Activated T-helper 1 cell treated with anti-CD3 and anti-CD28 coated beads, Interleukin-2, amount 50 U/mL, for 16 hours (primary cell): Measurements from ENCODE around the gene GPR132.

Source experiments
- DNase-seq, 2 donors: peaks; one replicate each; pipeline ENCODE4 v3.0.0-alpha.2; 2020; ENCODE audit warnings: low read depth in 1 of 2, low spot score in 1 of 2

The GPR132 gene

DNA sequence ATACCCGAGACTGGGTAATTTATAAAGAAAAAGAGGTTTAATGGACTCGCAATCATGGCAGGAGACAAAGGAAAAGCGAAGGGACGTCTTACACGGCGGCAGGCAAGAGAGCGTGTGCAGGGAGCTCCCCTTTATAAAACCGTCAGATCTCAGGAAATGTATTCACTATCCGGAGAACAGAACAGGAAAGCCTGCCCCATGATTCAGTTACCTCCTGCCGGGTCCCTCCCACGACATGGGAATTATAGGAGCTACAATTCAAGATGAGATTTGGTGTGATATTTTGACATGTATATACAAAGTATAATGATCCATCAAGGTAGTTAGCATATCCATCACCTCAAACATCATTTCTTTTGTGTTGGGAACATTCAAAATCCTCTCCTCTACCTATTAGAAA is 42.1 kb downstream of the GPR132 start:
- DNase-seq, result no peak

DNA sequence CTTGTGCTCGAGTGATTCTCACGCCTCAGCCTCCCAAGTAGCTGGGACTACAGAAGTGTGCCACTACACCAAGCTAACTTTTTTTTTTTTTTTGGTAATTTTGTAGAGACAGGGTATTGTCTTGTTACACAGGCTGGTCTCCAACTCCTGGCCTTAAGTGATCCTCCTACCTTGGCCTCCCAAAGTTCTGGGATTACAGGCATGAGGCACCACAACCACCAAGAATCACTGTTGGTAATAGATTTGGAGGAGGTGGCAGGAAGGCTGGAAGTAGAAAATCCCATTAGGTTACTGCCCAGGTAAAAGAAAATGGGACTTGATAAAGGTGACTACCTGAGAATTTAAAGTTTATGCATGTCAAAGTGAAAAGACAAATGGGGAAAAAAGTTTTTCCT is 43.0 kb downstream of the GPR132 start:
- DNase-seq, result no peak

DNA sequence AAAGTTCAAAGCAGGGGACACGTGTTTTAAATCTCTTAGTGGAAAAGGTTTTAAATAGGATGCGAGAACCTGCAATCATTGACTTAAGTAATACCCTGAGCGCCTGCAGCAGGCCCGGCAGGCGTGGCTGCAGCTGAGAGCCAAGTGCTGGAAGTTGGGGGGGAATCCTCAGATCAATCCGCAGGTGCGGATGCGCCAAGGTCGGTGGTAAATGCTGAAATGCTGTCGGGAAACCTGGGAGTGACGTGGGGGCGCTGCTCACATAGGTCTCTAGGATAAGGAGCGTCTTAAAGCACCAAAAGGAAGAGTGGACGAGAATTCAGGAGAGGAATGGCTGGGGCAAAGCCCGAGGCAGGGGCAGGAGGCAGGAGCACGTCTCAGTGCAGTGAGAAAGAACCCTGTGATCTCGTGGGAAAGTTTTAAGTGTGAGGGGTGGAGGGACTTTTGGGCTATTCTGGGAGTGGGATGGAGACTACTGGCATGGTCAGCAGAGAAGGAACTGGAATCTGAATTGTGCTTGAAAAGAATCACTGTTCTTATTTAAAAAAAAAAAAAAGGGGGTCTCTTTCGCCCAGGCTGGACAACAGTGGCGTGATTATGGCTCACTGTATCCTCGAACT is 43.5 kb downstream of the GPR132 start:
- no peak for DNase-seq

DNA sequence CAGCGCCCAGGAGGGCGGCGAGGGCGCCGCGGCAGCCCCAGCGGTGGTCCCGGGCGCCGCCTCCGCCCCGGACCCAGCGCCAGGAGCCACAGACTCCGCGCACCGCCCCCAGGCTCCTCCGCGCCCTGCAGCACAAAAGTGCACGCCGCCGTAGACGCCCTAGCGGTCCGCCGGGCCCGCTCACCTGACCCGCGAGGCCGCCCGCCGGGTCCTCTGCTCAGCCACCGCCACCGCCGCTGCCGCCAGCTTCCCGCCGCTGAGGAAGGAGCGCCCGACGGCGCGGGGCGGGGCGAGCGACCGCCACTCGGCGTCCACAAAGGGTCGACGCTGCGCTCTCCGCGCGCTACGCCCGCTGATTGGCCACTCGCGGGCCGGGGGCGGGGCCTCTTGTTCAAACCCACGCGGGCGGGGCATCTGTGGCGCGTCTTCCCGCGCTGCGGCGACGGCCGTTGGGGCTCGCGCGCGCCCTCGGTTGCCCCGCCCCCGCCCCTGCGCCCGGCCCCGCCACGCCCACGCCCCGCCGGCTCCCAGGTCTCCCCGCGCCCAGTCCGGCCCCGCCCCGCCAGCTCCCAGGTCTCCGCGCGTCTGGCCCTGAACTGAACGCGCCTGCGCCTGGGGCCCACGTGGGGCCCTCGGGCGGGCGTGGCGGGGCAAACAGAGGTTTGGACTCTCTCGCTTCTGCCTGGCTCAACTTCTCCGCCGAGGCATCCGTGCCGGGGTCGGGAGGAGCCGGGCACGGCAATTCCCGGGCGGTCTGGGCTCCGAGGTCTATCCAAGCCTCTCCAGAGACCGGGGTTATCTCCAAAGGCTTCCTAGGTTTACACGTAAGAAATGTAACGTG is 44.2 kb downstream of the GPR132 start, which contains the start of gene CDCA4:
TSS of gene CDCA4 (minus strand) at position 269 of the 841 bp plus-strand sequence. CDS start 9,154 bp downstream, outside the sequence.
- DNase-seq, result peak; percentile 92 to 97

DNA sequence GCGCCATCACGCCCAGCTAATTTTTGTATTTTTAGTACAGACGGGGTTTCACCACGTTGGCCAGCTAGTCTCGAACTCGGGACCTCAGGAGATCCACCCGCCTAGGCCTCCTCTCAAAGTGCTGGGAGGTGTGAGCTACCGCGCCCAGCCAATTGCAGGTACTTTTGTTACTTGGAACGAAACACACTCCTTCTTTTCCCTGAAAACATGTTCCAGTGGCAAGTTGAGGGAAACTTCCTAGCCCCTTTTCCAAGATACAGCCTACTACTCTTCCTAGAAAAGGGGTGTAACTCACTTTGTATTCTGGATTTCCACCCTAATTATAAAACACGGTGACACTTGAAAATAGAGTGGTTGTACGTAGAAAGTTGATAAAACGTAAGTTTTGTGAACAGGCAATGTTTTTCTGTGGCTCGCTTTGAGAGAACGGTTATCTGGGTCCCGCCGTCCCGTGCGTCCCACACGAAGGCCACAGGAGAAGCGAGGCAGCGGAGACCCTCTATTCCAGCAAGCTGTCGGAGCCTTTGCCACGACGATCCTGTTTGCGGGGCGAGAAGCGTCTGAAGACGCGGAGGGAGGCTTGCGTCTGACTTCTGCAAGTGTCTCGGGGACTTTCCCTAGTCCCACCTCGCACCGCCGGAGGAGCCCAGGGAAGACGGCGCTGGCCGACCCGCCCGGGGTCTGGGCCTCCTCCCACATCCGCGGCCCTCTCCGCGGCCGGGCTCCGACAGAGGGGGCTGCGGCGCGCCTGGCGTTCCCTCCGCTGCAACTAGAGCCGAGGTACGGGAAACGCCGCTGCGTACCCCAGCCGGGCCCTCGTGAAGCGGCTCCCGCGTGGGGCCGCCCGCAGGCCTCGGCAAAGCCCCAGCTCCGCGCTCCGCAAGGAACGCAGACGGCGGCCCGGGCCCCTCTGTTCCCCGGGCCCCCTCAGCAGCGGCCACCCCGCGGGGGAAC is 45.1 kb downstream of the GPR132 start:
- peak; percentile 35 to 50 for DNase-seq

DNA sequence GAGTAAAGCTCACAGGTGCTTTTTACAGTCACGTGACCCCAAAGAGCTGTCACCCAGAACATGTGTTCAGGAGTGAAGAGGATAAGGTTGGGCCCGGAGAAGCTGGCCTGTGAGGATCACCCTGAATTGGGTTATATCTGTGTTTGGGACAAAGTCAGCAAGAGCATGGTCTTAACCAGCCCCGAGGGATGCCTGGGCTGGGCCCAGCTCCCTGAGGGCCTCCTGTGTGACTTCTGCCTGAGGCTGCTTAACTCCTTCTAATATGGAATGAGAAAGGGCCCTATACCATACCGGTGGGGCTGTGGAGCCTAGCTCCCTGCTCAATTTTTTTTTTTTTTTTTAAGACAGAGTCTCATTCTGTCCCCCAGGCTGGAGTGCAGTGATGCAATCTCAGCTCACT is 46.8 kb downstream of the GPR132 start:
- no peak for DNase-seq

DNA sequence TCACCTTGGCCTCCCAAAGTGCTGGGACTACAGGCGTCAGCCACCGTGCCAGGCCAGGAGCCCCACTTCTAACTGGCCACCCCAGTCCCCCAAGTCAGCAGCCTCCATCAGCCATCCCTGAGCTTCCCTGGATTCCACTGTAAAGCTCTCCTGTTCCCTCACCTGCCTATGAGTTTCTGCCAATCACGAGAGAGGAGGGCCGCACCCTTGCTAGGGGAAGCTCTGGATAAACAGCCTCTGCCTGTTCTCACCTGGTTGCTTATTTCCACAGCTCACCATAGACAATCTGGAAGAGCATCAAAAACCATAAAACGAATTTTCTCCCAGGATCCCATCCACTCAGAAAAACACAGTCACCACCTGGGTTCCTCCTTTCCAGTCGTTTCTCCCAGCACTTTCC is 49.3 kb downstream of the GPR132 start:
- DNase-seq, result no peak

DNA sequence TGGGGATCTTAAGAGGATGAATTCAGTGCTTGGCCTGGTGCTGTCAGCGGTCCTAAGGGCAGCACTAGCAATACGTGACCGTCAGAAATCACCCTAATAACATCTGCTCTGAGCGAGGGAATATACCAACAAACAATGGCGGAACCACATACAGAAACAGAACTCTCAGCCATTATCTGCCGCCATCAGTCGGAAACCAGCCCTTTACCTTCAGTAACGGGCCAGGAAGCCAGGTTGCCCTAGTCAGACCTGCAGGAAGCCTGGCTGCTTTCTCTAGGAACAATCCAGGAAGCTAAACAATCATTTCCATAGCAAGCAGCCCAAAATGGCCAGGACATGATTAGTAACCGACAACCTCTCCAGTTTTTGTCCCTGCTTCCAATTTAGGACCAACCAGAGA is 50.0 kb downstream of the GPR132 start:
- no peak for DNase-seq

DNA sequence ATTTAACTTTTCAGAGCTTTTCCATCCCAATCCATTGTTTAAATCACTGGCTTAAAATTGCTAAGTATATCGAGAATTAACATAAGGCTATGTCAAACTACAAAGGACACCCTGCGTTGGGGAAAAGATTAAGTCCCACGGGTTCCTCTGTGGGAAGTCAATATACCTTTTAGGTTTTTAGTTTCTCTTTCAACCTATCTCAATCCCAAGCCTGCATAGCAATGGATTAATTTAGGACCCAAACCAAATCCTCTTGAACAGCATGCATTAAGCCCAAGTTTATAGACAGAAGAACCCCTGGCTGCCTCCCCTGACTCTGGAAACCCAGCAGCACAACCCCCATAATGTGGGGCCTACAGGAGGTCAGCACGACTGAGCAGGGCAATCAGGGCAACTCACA is 50.6 kb downstream of the GPR132 start:
- no peak for DNase-seq

DNA sequence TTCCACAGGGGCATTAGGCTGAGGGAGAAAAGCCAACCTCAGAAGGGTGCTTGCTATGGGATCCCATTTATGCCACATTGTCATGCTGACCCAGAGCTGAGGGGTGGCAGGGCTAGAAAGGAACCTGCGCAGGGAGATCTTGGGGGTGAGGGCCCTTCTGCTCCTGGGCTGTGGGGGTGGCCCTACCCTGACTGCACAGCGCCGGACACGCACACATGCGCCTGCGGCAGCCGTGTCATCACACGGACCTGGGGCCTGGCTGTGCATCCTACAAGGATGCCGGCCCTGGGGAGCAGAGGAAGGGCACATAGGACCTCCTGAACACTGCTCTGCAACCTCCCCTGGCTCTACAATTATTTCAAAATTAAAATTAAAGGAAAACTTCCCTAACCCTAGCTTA is 51.2 kb downstream of the GPR132 start:
- DNase-seq, result no peak

DNA sequence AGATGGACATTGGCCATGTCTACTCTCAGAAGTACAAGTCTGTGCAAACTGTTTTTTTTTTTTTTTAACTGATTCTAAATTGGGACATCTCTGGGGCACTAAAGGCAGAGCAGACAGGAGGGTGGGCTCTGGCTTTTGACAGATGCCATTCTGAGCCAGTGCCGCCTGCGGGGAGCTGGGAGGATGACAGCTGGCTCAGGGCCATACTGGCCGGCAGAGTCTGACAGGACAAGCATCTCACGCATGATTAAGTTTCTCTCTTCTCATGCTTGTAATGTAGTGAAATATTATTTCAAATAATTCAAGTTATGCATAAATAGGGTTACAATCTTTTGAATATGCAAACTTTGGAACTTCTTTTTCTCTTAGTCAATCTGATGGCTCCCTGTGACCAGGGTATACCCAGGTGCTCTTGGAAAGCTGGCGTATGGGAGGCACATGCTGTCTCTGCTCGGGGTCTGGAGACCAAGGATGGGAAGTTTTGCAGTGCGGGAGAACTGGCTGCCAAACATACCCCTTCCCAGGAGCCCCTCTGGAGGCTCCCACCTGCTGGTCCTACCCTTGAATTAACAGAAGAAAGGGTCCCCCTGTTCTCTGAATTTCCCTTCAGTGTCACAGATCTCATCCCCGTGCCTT is 52.0 kb downstream of the GPR132 start:
- DNase-seq, result no peak

DNA sequence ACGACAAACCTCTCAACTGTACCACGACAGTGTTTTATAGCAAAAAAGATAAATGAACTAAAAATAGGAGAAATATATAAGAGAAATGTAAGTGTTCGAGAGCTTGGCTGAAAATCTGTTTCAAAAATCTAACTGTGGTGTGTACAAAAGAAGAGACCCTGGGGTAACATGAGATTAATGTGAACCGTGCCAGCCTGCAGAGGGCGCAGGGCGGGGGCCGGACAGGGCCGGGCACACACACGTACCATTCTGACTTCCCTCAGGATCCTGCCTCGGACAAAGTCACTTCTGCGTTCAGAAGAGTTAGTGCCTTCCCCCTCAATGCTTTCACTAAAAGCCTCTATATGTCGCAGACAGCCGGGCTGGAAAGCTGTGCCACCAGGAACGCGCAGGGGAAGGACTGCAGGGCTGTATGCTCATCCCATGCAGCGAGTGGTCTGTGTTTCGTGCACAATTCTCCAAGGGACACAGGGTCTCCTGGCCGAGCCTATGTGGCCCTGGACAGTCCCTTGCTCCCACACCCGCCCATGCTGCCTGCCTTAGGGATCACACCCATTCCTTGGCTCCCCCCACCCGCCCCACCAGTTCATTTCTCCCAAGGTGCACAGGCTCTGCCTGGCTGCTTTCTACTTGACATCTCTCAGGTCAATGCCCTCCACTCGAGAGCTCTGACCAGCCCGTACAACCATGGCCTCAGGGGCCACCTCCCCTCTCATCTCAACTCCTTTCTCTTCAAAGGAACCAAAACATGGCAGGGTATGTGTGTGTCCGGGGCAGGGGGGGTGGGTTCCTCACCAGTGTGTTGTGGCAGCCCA is 52.9 kb downstream of the GPR132 start:
- no peak for DNase-seq

DNA sequence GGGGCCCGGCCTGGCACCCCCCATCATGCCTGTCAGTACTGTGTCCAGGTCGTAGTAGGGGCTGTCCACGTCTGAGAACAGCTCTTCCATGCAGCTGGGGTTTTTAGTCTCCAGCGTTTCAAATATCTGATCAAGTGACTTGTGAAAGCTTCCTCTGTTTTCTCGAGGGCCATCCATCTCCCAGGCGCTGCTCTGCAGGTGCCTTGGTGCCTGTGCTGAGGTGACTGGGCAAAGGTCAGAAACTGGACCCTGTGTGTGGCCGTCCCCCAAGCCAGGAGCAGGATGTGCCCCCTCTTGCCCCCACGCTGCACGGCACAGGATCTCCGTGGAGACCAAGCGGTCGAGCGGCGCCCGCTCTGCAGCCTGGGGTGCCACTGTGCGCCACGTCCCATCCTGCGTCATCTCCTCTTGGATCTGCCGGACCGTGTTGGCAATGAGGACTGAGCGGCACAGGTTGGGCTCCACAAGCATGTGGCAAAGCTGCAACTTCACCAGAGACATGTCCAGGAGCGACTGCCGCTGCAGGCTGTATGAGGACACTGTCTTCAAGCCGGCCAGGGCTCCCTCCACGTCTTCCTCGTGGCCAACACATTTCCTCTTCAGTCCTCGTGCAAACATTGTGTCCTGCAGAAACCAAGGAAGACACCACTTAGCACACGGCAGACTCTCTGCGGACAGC is 53.8 kb downstream of the GPR132 start:
- DNase-seq, result no peak

DNA sequence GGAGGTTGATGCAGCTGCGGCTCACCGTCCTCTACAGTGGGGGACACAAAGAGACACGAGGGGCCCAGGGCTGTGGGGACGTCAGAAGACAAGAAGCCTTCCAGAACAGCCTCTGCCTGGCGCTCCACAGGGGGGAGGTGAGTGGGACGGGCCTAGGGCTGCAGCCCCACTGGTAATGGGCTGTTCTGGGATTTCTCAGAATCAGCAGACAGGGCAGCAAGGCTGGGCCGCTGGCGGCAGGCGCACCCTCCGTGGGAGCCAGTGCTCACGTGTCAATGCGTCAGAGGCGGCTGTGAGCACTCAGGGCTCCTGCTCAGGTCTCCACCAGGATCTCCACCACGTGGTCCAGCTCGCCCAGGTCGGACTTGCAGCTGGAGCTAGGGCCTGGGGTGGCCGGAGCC is 54.3 kb downstream of the GPR132 start:
- DNase-seq, result no peak

DNA sequence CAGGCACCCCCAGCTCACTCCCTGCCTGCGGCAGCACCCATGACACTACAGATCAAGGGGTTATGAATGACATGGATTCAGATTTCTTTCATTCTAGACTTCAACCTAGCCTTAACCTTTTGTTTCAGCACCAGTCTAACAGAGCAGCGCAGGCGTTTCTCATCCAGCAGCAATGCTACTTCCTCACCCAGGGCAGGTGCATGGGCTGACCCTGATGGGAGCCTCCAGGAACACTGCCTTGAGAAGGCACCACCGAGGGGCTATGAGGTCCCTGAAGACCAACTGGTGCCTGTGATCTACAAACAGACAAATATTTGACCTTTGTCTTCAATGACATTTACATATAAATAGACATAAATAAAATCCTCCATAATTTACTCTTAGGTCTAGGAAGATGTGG is 55.1 kb downstream of the GPR132 start:
- no peak for DNase-seq

DNA sequence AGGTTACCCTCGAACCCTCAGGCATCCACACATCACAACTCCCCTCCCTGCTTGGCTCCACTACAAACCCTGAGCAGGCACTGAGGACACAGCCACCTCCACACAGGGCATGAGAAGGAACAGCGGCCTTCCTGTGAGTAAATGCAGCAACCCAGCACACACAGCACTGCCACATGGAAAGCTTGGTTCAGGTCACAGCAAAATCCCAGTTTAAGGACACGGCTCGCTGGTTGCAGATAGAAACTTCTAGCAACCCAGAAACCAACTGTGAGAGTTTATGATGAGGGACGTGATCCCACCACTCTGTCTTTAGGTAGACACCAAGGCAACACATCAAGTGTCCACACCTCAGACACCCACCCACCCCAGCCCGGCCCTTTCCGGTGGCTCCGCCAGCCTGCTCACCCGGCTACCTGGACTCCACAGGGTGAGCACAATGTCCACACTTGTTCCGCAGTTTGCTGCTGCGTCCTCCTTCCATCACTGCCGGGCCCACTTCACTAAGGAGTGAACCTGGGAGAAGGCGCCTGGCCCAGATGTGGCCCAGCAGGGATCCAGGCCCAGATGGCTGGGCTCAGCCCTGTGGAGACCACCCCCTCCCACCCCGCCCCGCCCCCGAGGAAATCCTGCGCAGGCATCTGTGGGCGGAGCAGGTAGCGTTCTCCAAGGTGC is 57.5 kb downstream of the GPR132 start:
- DNase-seq, result no peak

DNA sequence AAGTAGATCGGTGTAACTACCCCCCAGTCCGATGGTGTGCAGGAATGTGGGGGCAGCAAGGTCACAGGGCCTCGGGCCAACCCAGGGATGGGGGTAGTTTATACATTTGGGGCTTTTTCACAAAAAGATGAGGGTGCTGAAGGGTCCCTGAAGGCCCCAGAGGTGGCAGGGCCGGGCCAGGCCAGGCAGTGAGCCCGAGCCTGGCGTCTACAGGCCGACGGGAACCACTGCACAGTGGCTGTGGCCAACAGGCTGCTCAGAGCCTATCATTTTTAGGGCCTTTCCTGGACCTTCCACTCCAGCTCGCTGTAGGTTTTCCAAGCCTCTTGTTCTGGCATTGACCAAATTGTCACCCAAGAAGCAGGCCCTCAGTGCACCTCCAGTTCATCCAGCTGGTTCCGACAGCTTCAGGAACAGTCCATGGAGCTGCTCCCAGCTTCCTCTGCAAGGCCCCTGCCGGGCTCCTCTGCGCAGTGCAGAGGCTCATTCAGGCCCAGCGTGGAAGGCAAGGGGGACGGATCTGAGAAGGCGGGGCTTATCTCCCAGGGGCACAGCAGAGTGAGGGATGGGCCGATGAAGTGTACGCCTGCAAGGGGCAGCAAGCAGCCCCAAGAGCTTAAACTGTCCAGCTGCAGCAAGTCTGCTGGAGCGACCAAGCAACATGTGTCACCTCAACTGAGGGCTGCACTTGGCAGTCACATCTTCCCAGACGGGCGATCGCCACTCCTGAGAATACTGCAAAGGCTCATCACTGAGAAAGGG is 58.2 kb downstream of the GPR132 start:
- no peak for DNase-seq
